Measurements from ENCODE around the gene PRAMEF18.
"Not testable (repeated sequence)": the region's sequence is repeated elsewhere in the genome, so short reads cannot be mapped to it uniquely, and the experiment has no call there.

Gene PRAMEF18

GRCh38 chr1:13230096-13230495, 4.1 kb upstream of the PRAMEF18 start:
- not testable (repeated sequence) for H3K4me1 ChIP-seq (ENCODE audit: insufficient read depth, low read length); H2AFZ ChIP-seq (ENCODE audit: low read depth, low read length); H3K27me3 ChIP-seq (ENCODE audit: insufficient read depth, low read length); H3K4me3 ChIP-seq (ENCODE audit: low read length); H3K36me3 ChIP-seq (ENCODE audit: insufficient read depth, low read length); H3K9me3 ChIP-seq (ENCODE audit: low read length)

- Histone ChIP-seq H3K9me3 (ENCODE audit: low read length) (no peaks in the 10 kb centered on the region), H3K4me1 (ENCODE audit: insufficient read depth, low read length) (no peaks in the 10 kb centered on the region), H3K4me3 (ENCODE audit: low read length) (no peak overlapping the region), H3K27me3 (ENCODE audit: insufficient read depth, low read length) (peaks cover 4% of the 10 kb centered on the region), H3K36me3 (ENCODE audit: insufficient read depth, low read length) (no peaks in the 10 kb centered on the region), H2AFZ (ENCODE audit: low read depth, low read length) (no peak overlapping the region)
Observed at GRCh38 chr1:13228343-13228781, 2.4 kb upstream of the PRAMEF18 start.

DNA sequence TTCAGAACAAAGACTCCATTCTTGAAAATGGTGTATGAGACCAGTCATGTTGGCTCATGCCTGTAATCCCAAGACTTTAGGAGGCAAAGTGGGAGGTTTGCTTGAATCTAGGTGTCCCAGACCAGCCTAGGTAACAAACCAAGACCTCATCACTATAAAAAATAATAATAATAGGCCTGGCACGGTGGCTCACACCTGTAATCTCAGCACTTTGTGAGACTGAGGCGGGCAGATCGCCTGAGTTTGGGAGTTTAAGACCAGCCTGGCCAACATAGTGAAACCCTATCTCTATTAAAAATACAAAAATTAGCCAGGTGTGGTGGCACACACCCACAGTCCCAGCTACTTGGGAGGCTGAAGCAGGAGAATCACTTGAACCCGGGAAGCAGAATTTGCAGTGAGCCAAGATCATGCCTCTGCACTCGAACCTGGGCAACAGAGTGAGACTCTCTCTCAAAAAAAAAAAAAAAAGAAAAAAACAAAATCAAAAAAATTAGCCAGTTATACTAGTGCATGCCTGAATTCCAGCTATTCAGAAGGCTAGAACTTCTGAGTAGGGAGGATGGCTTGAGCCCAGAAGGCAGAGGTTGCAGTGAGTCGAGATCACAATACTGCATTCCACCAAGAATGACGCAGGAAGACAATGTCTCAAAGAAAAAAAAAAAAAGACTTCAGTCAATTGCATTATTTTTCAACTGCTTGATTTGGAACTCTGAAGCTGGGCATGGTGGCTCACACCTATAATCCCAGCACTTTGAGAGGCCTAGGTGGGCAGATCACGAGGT, 1.5 kb upstream of the PRAMEF18 start:
- not testable (repeated sequence) for H3K36me3 ChIP-seq (ENCODE audit: insufficient read depth, low read length); H3K27me3 ChIP-seq (ENCODE audit: insufficient read depth, low read length); H3K4me1 ChIP-seq (ENCODE audit: insufficient read depth, low read length); H2AFZ ChIP-seq (ENCODE audit: low read depth, low read length); H3K9me3 ChIP-seq (ENCODE audit: low read length); H3K4me3 ChIP-seq (ENCODE audit: low read length)

- H2AFZ ChIP-seq (ENCODE audit: low read depth, low read length) = no peak overlapping the region
- H3K4me3 ChIP-seq (ENCODE audit: low read length) = no peak overlapping the region
Observed at GRCh38 chr1:13224480-13225060, 1.4 kb downstream of the PRAMEF18 start.

DNA sequence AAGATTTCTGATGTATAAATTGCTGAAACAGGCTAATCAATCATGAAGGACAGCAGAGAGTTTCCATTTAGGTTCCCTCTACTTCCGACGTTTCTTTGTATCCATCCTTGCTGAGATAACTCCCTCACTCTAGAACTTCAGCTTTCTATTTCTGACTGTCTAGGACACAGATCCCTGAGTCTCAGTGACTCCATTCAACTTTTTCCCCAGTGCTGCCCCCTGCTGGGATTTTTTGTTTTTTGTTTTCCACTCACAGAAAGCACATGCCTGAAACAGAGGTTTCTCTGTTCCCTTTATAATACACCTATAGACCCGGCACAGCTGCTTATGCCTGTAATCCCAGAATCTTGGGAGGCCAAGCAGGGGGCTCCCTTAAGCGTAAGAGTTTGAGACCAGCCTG, 3.2 kb downstream of the PRAMEF18 start:
- H2AFZ ChIP-seq (ENCODE audit: low read depth, low read length); H3K36me3 ChIP-seq (ENCODE audit: insufficient read depth, low read length); H3K4me3 ChIP-seq (ENCODE audit: low read length); H3K4me1 ChIP-seq (ENCODE audit: insufficient read depth, low read length); H3K27me3 ChIP-seq (ENCODE audit: insufficient read depth, low read length); H3K9me3 ChIP-seq (ENCODE audit: low read length): not testable (repeated sequence)

More at GRCh38 chr1:13224480-13225060, 1.4 kb downstream of the PRAMEF18 start:
- Histone ChIP-seq H3K9me3 (ENCODE audit: low read length) (no peaks in the 10 kb centered on the region), H3K27me3 (ENCODE audit: insufficient read depth, low read length) (peaks cover 4% of the 10 kb centered on the region), H3K36me3 (ENCODE audit: insufficient read depth, low read length) (no peaks in the 10 kb centered on the region), H3K4me1 (ENCODE audit: insufficient read depth, low read length) (no peaks in the 10 kb centered on the region)

- not testable (repeated sequence) for H3K9me3 ChIP-seq (ENCODE audit: low read length); H3K4me1 ChIP-seq (ENCODE audit: insufficient read depth, low read length); H3K36me3 ChIP-seq (ENCODE audit: insufficient read depth, low read length); H3K27me3 ChIP-seq (ENCODE audit: insufficient read depth, low read length); H2AFZ ChIP-seq (ENCODE audit: low read depth, low read length); H3K4me3 ChIP-seq (ENCODE audit: low read length)
Observed at GRCh38 chr1:13219203-13219602, 6.8 kb downstream of the PRAMEF18 start.

DNA sequence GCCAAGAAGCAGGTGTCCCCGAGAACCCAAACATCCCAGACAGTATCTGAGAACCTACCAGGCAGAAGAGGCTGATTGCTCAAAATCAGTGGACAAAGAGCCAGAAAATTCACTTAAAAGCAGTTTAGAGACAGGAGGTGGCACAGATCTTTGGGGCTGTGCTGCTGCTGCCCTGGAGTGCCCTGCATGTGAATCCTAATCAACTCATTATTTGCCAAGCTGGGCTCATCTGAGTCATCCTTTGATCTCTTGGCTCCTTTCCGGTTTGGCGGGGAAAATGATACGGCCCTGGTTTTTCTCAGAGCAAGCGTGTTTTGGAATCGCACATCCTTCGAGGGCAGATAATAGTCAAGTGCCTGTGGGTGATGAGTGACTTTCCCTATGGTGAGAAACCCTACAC, 9.3 kb downstream of the PRAMEF18 start:
- not testable (repeated sequence) for H3K4me1 ChIP-seq (ENCODE audit: insufficient read depth, low read length); H3K9me3 ChIP-seq (ENCODE audit: low read length); H3K4me3 ChIP-seq (ENCODE audit: low read length); H3K27me3 ChIP-seq (ENCODE audit: insufficient read depth, low read length); H2AFZ ChIP-seq (ENCODE audit: low read depth, low read length); H3K36me3 ChIP-seq (ENCODE audit: insufficient read depth, low read length)

- H3K36me3 ChIP-seq (ENCODE audit: insufficient read depth, low read length); H3K9me3 ChIP-seq (ENCODE audit: low read length); H2AFZ ChIP-seq (ENCODE audit: low read depth, low read length); H3K4me3 ChIP-seq (ENCODE audit: low read length); H3K27me3 ChIP-seq (ENCODE audit: insufficient read depth, low read length); H3K4me1 ChIP-seq (ENCODE audit: insufficient read depth, low read length): not testable (repeated sequence)
Observed at GRCh38 chr1:13208712-13209111, 17.2 kb downstream of the PRAMEF18 start.

DNA sequence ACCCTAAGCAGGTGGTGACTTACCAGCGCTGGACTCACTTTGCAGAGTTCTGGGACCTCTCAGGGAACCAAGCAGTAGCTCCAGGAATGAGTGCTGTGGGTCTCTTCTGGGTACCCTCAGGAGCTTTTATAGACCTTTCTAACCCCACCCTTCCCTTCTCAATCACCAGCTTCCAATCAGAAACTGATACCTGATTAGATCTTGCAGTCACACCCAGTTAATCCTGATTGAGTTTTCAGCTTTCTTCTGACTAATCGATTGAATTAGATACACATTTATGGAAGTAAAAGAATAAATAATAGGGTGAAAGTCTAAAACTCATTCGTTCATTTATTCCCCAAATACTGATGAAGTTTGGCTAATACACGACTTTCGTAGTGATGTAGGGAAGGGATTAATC, 24.6 kb downstream of the PRAMEF18 start, which contains the start of gene PRAMEF13:
TSS of gene PRAMEF13 (minus strand) at position 101 of the 400 bp plus-strand sequence. CDS start 1,820 bp downstream, outside the sequence.
- H3K4me1 ChIP-seq (ENCODE audit: insufficient read depth, low read length); H3K9me3 ChIP-seq (ENCODE audit: low read length); H2AFZ ChIP-seq (ENCODE audit: low read depth, low read length); H3K4me3 ChIP-seq (ENCODE audit: low read length); H3K36me3 ChIP-seq (ENCODE audit: insufficient read depth, low read length); H3K27me3 ChIP-seq (ENCODE audit: insufficient read depth, low read length): not testable (repeated sequence)
